HEK293T (cell line): ENCODE results near the gene MOAP1.

ENCODE experiments used
- BHLHE40 ChIP-seq: fragments of 450-650 bp; IDR thresholded peaks from 2 replicates; pipeline ENCODE4 v1.6.1; 2016; ENCODE audit warnings: mild to moderate bottlenecking, moderate library complexity, borderline replicate concordance
- FOXA1 ChIP-seq: fragments of 450-650 bp; IDR thresholded peaks from 2 replicates; pipeline ENCODE4 v1.6.1; 2016; ENCODE audit warnings: mild to moderate bottlenecking
- HDGF ChIP-seq: fragments of 450-650 bp; IDR thresholded peaks from 2 replicates; pipeline ENCODE4 v1.6.1; 2017; ENCODE audit warnings: antibody characterized with exemption, borderline replicate concordance
- L3MBTL2 ChIP-seq: fragments of 450-650 bp; conservative IDR thresholded peaks from 2 replicates; pipeline ENCODE4 v1.6.1; 2016; ENCODE audit warnings: mild to moderate bottlenecking

GRCh38 chr14:93175492-93175891 is 9.2 kb downstream of the MOAP1 start:
- no peak for TF ChIP-seq BHLHE40
- TF ChIP-seq HDGF, result no peak
- TF ChIP-seq L3MBTL2, result no peak
- no peak for TF ChIP-seq FOXA1
